HG03025 (cell line): Measurements from ENCODE around the gene TMEM184C.

Source experiments
- ATAC-seq: cut with Tn5 transposase; IDR thresholded peaks from one replicate; pipeline ENCODE4 v1.9.1; 2021; ENCODE audit warnings: mild to moderate bottlenecking, moderate library complexity; ENCODE audit not compliant: unreplicated experiment, low FRiP score

The TMEM184C gene

GRCh38 chr4:147714575-147715401, 97.6 kb downstream of the TMEM184C start:
- no peak for ATAC-seq

- ATAC-seq = peak; percentile 90
Observed at GRCh38 chr4:147717878-147718277, 100.7 kb downstream of the TMEM184C start.
